ENCODE data around the gene FGF11.
"Not testable (repeated sequence)": the region's sequence is repeated elsewhere in the genome, so short reads cannot be mapped to it uniquely, and the experiment has no call there.

FGF11 gene

DNA sequence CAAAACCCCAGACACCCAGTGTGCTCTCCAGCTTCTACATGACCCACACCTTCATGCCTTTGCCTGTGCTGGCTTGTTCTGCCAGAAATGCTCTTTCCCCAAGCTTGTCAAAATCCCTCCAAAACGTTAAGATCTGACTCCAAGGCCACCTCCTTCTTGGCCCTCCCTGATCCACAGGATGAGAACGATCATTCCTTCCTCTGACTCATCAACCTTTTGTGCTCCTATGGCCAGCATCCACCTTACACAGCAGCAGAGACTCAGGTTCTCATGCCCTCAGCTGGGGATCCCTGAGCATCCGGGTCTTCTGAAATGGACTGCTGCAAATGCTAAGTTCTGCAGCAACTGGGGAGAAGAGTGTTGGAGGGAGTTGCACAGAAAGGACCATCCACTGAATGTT lies 37.2 kb downstream of the FGF11 start:
- TF ChIP-seq, protein P1, sequence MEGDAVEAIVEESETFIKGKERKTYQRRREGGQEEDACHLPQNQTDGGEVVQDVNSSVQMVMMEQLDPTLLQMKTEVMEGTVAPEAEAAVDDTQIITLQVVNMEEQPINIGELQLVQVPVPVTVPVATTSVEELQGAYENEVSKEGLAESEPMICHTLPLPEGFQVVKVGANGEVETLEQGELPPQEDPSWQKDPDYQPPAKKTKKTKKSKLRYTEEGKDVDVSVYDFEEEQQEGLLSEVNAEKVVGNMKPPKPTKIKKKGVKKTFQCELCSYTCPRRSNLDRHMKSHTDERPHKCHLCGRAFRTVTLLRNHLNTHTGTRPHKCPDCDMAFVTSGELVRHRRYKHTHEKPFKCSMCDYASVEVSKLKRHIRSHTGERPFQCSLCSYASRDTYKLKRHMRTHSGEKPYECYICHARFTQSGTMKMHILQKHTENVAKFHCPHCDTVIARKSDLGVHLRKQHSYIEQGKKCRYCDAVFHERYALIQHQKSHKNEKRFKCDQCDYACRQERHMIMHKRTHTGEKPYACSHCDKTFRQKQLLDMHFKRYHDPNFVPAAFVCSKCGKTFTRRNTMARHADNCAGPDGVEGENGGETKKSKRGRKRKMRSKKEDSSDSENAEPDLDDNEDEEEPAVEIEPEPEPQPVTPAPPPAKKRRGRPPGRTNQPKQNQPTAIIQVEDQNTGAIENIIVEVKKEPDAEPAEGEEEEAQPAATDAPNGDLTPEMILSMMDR (IDR thresholded peaks at IDR 0.05; ENCODE audit: low read depth, low read length, missing control alignments) = no peak
- no peak for DNase-seq (ENCODE audit: low read depth)
- H3K4me3 ChIP-seq (ENCODE audit: low read depth, low read length) = no peak overlapping the region

GRCh38 chr17:7476951-7477350 lies 37.6 kb downstream of the FGF11 start:
- no peak for DNase-seq (ENCODE audit: low read depth)
- no peak overlapping the region for H3K4me3 ChIP-seq (ENCODE audit: low read depth, low read length)
- TF ChIP-seq, protein P1 (IDR thresholded peaks at IDR 0.05; ENCODE audit: low read depth, low read length, missing control alignments) = no peak

- H3K4me3 ChIP-seq (ENCODE audit: low read depth, low read length) = no peak overlapping the region
- no peak for DNase-seq (ENCODE audit: low read depth)
- TF ChIP-seq, protein P1 (IDR thresholded peaks at IDR 0.05; ENCODE audit: low read depth, low read length, missing control alignments) = no peak
Measured at GRCh38 chr17:7477392-7478275, 38.3 kb downstream of the FGF11 start.

- no peak for DNase-seq (ENCODE audit: low read depth)
- TF ChIP-seq, protein P1 (IDR thresholded peaks at IDR 0.05; ENCODE audit: low read depth, low read length, missing control alignments) = no peak
- H3K4me3 ChIP-seq (ENCODE audit: low read depth, low read length) = peak overlapping the region; percentile 73
Measured at GRCh38 chr17:7478276-7479212, 39.2 kb downstream of the FGF11 start.

DNA sequence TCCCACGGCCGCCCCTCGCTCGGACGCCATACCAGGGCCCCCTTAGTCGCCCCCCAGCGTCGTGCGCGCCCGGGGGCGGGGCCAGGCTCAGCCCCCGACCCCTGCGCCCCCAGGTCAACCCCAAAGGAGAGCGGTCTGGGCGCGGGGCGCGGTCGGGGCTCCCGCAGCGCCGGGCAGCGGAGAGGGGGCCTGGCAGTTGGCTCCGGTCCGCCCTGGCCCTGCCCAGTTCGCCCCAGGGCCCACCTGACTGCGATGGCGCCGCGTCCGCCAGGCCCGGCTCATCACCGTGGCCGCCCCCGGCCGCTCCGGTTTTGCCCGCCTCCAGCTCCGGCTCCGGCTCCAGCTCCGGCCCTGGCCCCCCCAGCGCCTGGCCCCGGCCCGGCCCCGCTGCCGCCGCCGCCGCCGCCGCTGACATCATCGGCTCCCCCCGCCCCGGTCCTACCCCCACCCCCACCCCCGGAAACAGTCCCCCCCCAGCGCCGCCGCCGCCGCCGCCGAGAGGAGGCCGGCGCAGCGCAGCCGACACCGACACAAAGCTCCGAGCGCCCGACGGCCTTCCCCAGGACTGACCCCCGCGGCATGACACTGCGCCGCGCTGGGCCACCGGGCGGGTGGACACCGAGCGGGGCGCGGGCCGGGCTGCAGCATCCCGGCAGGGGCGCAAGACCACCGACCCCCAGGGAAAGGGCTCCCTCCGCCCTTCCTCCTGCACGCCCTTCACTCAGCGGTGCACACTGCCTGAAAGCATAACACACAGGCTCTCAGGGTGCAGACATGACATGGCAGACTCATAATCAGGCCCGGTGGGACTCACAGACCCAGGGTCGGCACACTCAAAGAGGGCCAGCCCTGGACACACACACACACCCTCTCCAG lies 40.1 kb downstream of the FGF11 start, which contains the start of gene ZBTB4:
Gene ZBTB4 (minus strand): TSS at position 419 of the 876 bp plus-strand sequence. CDS start 12,830 bp downstream, outside the sequence.
- TF ChIP-seq, protein P1 (IDR thresholded peaks at IDR 0.05; ENCODE audit: low read depth, low read length, missing control alignments) = no peak
- DNase-seq (ENCODE audit: low read depth) = no peak
- H3K4me3 ChIP-seq (ENCODE audit: low read depth, low read length) = peak within 1 kb of the TSS; percentile 73

DNA sequence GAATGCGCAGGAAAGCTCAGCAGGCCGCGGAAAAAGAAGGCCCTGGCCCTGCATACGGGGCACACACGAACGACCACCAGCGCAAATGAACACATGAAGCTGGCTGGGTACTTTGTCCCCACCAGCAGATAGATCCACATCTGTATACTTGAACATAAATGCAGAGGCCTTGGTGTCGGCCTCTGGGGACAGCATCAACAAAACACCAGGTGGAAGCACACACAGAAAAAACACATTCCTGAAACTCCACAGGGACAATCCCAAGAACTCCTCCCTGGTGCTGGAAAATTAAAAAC lies 40.7 kb downstream of the FGF11 start:
- TF ChIP-seq, protein P1 (IDR thresholded peaks at IDR 0.05; ENCODE audit: low read depth, low read length, missing control alignments) = no peak
- H3K4me3 ChIP-seq (ENCODE audit: low read depth, low read length) = peak overlapping the region; percentile 73
- DNase-seq (ENCODE audit: low read depth) = no peak

GRCh38 chr17:7481275-7481674 lies 42.0 kb downstream of the FGF11 start, which contains the start of gene SLC35G6:
Gene SLC35G6 (plus strand): TSS chr17:7481446. CDS start chr17:7481517, 71 bp downstream.
- not testable (repeated sequence) for DNase-seq (ENCODE audit: low read depth); H3K4me3 ChIP-seq (ENCODE audit: low read depth, low read length)

- not testable (repeated sequence) for H3K4me3 ChIP-seq (ENCODE audit: low read depth, low read length); DNase-seq (ENCODE audit: low read depth)
Measured at GRCh38 chr17:7481842-7482741, 42.8 kb downstream of the FGF11 start.

GRCh38 chr17:7482742-7483088 lies 43.4 kb downstream of the FGF11 start:
- H3K4me3 ChIP-seq (ENCODE audit: low read depth, low read length) = peak overlapping the region; percentile 80; the same call in 1 of the 2 replicates
- not testable (repeated sequence) for DNase-seq (ENCODE audit: low read depth)
